ENCODE measurements around the gene MED13L. TPM values are rescaled to one million over a fixed set of nuclear protein-coding genes. Genes with fewer than 3 reads are reported as not detected.
"Not testable (repeated sequence)": the region's sequence is repeated elsewhere in the genome, so short reads cannot be mapped to it uniquely, and the experiment has no call there.

The MED13L gene
- total RNA-seq, 5 donors from 2014 or later (not counting 1 experiment from before 2014, with no cell fraction given), result 126 to 216 (median 133) TPM

- POLR2A ChIA-PET, result interaction anchor here (0.6 to 1.2 kb wide), 2 partner anchors 13 to 105 kb away, joined by 3 to 17 read pairs; no protein-coding TSS in a partner anchor
- whole genome bisulfite sequencing (ENCODE audit: insufficient coverage), result 94% methylated on average over 5 of the region's 9 CpGs
- peaks cover 3% of the 10 kb centered on the region for H3K36me3 Mint-ChIP-seq
These were observed 36.2 kb downstream of the MED13L start for GRCh38 chr12:116241157-116241759.

GRCh38 chr12:116238570-116239119 lies 38.8 kb downstream of the MED13L start:
- H3K36me3 Mint-ChIP-seq; ATAC-seq (replicated peaks in 1 of 4); H3K27ac Mint-ChIP-seq; H3K27me3 ChIP-seq (replicated peaks in 1 of 2; ENCODE audit: control insufficient read depth in 2 of 2, extremely low read depth in 1 of 2, insufficient read depth in 2 of 2, low read length in 1 of 2); H3K27ac ChIP-seq (ENCODE audit: low read length); POLR2A ChIA-PET; DNase-seq; H3K27me3 Mint-ChIP-seq; H3K4me3 Mint-ChIP-seq; H3K9me3 ChIP-seq; H3K9me3 Mint-ChIP-seq; H3K36me3 ChIP-seq (ENCODE audit: control insufficient read depth in 2 of 2, extremely low read depth in 1 of 2, insufficient read depth in 1 of 2, low read length in 1 of 2); H3K4me3 ChIP-seq (ENCODE audit: control insufficient read depth in 1 of 2, extremely low read depth in 1 of 2, low read length in 1 of 2): not testable (repeated sequence)
- H3K4me1 Mint-ChIP-seq, result peaks cover 58 to 63% (median 59%) of the 10 kb centered on the region in 3 donors
- peaks cover 0 to 20% of the 10 kb centered on the region in 2 experiments for H3K4me1 ChIP-seq (ENCODE audit: control insufficient read depth in 1 of 2, extremely low read depth in 1 of 2, insufficient read depth in 2 of 2, low read length in 2 of 2)
- 93% methylated on average over 10 of the region's 13 CpGs for WGBS (ENCODE audit: insufficient coverage)
- CTCF ChIA-PET, result interaction anchor here (0.5 to 1.0 kb wide), 5 partner anchors 9 to 187 kb away, joined by 3 to 7 read pairs (median 3); no protein-coding TSS in a partner anchor

More at GRCh38 chr12:116241157-116241759, 36.2 kb downstream of the MED13L start:
- H3K27me3 Mint-ChIP-seq, result no peaks in the 10 kb centered on the region
- CTCF ChIA-PET, result interaction anchor here (0.6 to 1.6 kb wide), 10 partner anchors 13 to 318 kb away, joined by 3 to 16 read pairs (median 6); no protein-coding TSS in a partner anchor
- no peaks in the 10 kb centered on the region for H3K9me3 ChIP-seq
- ATAC-seq (replicated peaks in 1 of 4) (no peak), DNase-seq (no peak)
- no peak overlapping the region for H3K27ac Mint-ChIP-seq
- no peaks in the 10 kb centered on the region for H3K36me3 ChIP-seq (ENCODE audit: control insufficient read depth in 2 of 2, extremely low read depth in 1 of 2, insufficient read depth in 1 of 2, low read length in 1 of 2)
- H3K4me1 Mint-ChIP-seq, result peaks cover 77 to 80% (median 77%) of the 10 kb centered on the region in 3 donors
- no peak overlapping the region for H3K4me3 ChIP-seq (ENCODE audit: control insufficient read depth in 1 of 2, extremely low read depth in 1 of 2, low read length in 1 of 2)
- H3K4me3 Mint-ChIP-seq, result no peak overlapping the region
- no peaks in the 10 kb centered on the region for H3K27me3 ChIP-seq (replicated peaks in 1 of 2; ENCODE audit: control insufficient read depth in 2 of 2, extremely low read depth in 1 of 2, insufficient read depth in 2 of 2, low read length in 1 of 2)
- H3K4me1 ChIP-seq (ENCODE audit: control insufficient read depth in 1 of 2, extremely low read depth in 1 of 2, insufficient read depth in 2 of 2, low read length in 2 of 2), result peaks cover 11 to 19% of the 10 kb centered on the region in 2 experiments
- no peak overlapping the region for H3K27ac ChIP-seq (ENCODE audit: low read length)
- no peaks in the 10 kb centered on the region for H3K9me3 Mint-ChIP-seq

- Histone ChIP-seq H3K27ac (ENCODE audit: low read length) (no peak overlapping the region), H3K4me3 (ENCODE audit: control insufficient read depth in 1 of 2, extremely low read depth in 1 of 2, low read length in 1 of 2) (no peak overlapping the region), H3K4me1 (ENCODE audit: control insufficient read depth in 1 of 2, extremely low read depth in 1 of 2, insufficient read depth in 2 of 2, low read length in 2 of 2) (peaks cover 0 to 17% of the 10 kb centered on the region in 2 experiments), H3K36me3 (ENCODE audit: control insufficient read depth in 2 of 2, extremely low read depth in 1 of 2, insufficient read depth in 1 of 2, low read length in 1 of 2) (no peaks in the 10 kb centered on the region), H3K9me3 (no peaks in the 10 kb centered on the region), H3K27me3 (replicated peaks in 1 of 2; ENCODE audit: control insufficient read depth in 2 of 2, extremely low read depth in 1 of 2, insufficient read depth in 2 of 2, low read length in 1 of 2) (no peaks in the 10 kb centered on the region)
- ChIA-PET CTCF (interaction anchor here in 1 of 2 donors (0.6 to 1.0 kb wide), 4 partner anchors 10 to 38 kb away, joined by 3 to 7 read pairs (median 4); no protein-coding TSS in a partner anchor), POLR2A (no interaction called here)
- ATAC-seq (replicated peaks in 1 of 4) (no peak), DNase-seq (no peak)
- H3K9me3 Mint-ChIP-seq, result no peaks in the 10 kb centered on the region
- peaks cover 55 to 62% (median 58%) of the 10 kb centered on the region in 3 donors for H3K4me1 Mint-ChIP-seq
- peaks cover 8% of the 10 kb centered on the region for H3K36me3 Mint-ChIP-seq
- H3K27me3 Mint-ChIP-seq, result no peaks in the 10 kb centered on the region
- no CpG with 5 or more reads among the region's 3 CpGs for WGBS (ENCODE audit: insufficient coverage)
- H3K27ac Mint-ChIP-seq, result no peak overlapping the region
- no peak overlapping the region for H3K4me3 Mint-ChIP-seq
These were observed 39.3 kb downstream of the MED13L start for GRCh38 chr12:116238149-116238548.

GRCh38 chr12:116236976-116237375 lies 40.5 kb downstream of the MED13L start:
- ChIA-PET CTCF (interaction anchor here in 1 of 2 donors (0.9 to 1.5 kb wide), 3 partner anchors 8 to 323 kb away, joined by 4 to 5 read pairs (median 4); no protein-coding TSS in a partner anchor), POLR2A (interaction anchor here in 1 of 2 donors (1.0 kb wide), 1 partner anchor 22 kb away, joined by 3 read pairs; no protein-coding TSS in a partner anchor)
- Histone ChIP-seq H3K4me3 (ENCODE audit: control insufficient read depth in 1 of 2, extremely low read depth in 1 of 2, low read length in 1 of 2) (no peak overlapping the region), H3K9me3 (no peaks in the 10 kb centered on the region), H3K27me3 (replicated peaks in 1 of 2; ENCODE audit: control insufficient read depth in 2 of 2, extremely low read depth in 1 of 2, insufficient read depth in 2 of 2, low read length in 1 of 2) (no peaks in the 10 kb centered on the region), H3K36me3 (ENCODE audit: control insufficient read depth in 2 of 2, extremely low read depth in 1 of 2, insufficient read depth in 1 of 2, low read length in 1 of 2) (peaks cover 0 to 3% of the 10 kb centered on the region in 2 donors), H3K4me1 (ENCODE audit: control insufficient read depth in 1 of 2, extremely low read depth in 1 of 2, insufficient read depth in 2 of 2, low read length in 2 of 2) (peaks cover 0 to 17% of the 10 kb centered on the region in 2 experiments), H3K27ac (ENCODE audit: low read length) (no peak overlapping the region)
- Mint-ChIP-seq H3K9me3 (no peaks in the 10 kb centered on the region), H3K36me3 (peaks cover 8% of the 10 kb centered on the region), H3K27ac (peak overlapping the region; percentile 84), H3K27me3 (no peaks in the 10 kb centered on the region), H3K4me3 (peak overlapping the region in 1 of 3 donors; percentile 1), H3K4me1 (peaks cover 48 to 59% (median 50%) of the 10 kb centered on the region in 3 donors)
- ATAC-seq (replicated peaks in 1 of 4), result no peak
- WGBS (ENCODE audit: insufficient coverage), result no CpG with 5 or more reads among the region's 3 CpGs
- no peak for DNase-seq

- ChIA-PET CTCF (interaction anchor here (0.6 to 1.6 kb wide), 17 partner anchors 9 to 883 kb away, joined by 3 to 7 read pairs (median 4); no protein-coding TSS in a partner anchor), POLR2A (interaction anchor here (0.6 to 1.0 kb wide), 3 partner anchors 9 to 38 kb away, joined by 4 to 13 read pairs (median 5); no protein-coding TSS in a partner anchor)
- H3K27me3 Mint-ChIP-seq, result no peaks in the 10 kb centered on the region
- peak; percentile 55 to 86 (median 80) for ATAC-seq (replicated peaks in 1 of 4)
- peak; percentile 3 to 73 (median 31) for DNase-seq
- peaks cover 11% of the 10 kb centered on the region for H3K36me3 Mint-ChIP-seq
- no peaks in the 10 kb centered on the region for H3K27me3 ChIP-seq (replicated peaks in 1 of 2; ENCODE audit: control insufficient read depth in 2 of 2, extremely low read depth in 1 of 2, insufficient read depth in 2 of 2, low read length in 1 of 2)
- H3K27ac ChIP-seq (ENCODE audit: low read length), result no peak overlapping the region
- H3K36me3 ChIP-seq (ENCODE audit: control insufficient read depth in 2 of 2, extremely low read depth in 1 of 2, insufficient read depth in 1 of 2, low read length in 1 of 2), result peaks cover 0 to 3% of the 10 kb centered on the region in 2 donors
- no peaks in the 10 kb centered on the region for H3K9me3 ChIP-seq
- H3K4me1 ChIP-seq (ENCODE audit: control insufficient read depth in 1 of 2, extremely low read depth in 1 of 2, insufficient read depth in 2 of 2, low read length in 2 of 2), result peaks cover 0 to 17% of the 10 kb centered on the region in 2 experiments
- no peaks in the 10 kb centered on the region for H3K9me3 Mint-ChIP-seq
- no peak overlapping the region for H3K4me3 ChIP-seq (ENCODE audit: control insufficient read depth in 1 of 2, extremely low read depth in 1 of 2, low read length in 1 of 2)
- peak overlapping the region in 1 of 3 donors; percentile 1 for H3K4me3 Mint-ChIP-seq
- peaks cover 45 to 58% (median 46%) of the 10 kb centered on the region in 3 donors for H3K4me1 Mint-ChIP-seq
- 0% methylated on average over 1 of the region's 3 CpGs for WGBS (ENCODE audit: insufficient coverage)
- peak overlapping the region; percentile 84 for H3K27ac Mint-ChIP-seq
These were observed 41.3 kb downstream of the MED13L start for GRCh38 chr12:116236148-116236731.

- DNase-seq; H3K4me3 ChIP-seq (ENCODE audit: control insufficient read depth in 1 of 2, extremely low read depth in 1 of 2, low read length in 1 of 2); CTCF ChIA-PET; H3K27me3 ChIP-seq (replicated peaks in 1 of 2; ENCODE audit: control insufficient read depth in 2 of 2, extremely low read depth in 1 of 2, insufficient read depth in 2 of 2, low read length in 1 of 2); H3K9me3 Mint-ChIP-seq; H3K27ac ChIP-seq (ENCODE audit: low read length); H3K36me3 ChIP-seq (ENCODE audit: control insufficient read depth in 2 of 2, extremely low read depth in 1 of 2, insufficient read depth in 1 of 2, low read length in 1 of 2); H3K9me3 ChIP-seq; ATAC-seq (replicated peaks in 1 of 4); H3K27me3 Mint-ChIP-seq; H3K4me3 Mint-ChIP-seq; H3K27ac Mint-ChIP-seq; POLR2A ChIA-PET: not testable (repeated sequence)
- Mint-ChIP-seq H3K4me1 (peaks cover 34 to 44% (median 37%) of the 10 kb centered on the region in 3 donors), H3K36me3 (peaks cover 14% of the 10 kb centered on the region)
- peaks cover 0 to 17% of the 10 kb centered on the region in 2 experiments for H3K4me1 ChIP-seq (ENCODE audit: control insufficient read depth in 1 of 2, extremely low read depth in 1 of 2, insufficient read depth in 2 of 2, low read length in 2 of 2)
- no CpG with 5 or more reads among the region's 5 CpGs for WGBS (ENCODE audit: insufficient coverage)
These were observed 43.3 kb downstream of the MED13L start for GRCh38 chr12:116234148-116234547.

All from T-cell (primary cell).